ENCODE data around the gene SLC4A1AP.
A peak's percentile ranks its signal among the peaks of the same experiment; 100 is the strongest.

SLC4A1AP gene

DNA sequence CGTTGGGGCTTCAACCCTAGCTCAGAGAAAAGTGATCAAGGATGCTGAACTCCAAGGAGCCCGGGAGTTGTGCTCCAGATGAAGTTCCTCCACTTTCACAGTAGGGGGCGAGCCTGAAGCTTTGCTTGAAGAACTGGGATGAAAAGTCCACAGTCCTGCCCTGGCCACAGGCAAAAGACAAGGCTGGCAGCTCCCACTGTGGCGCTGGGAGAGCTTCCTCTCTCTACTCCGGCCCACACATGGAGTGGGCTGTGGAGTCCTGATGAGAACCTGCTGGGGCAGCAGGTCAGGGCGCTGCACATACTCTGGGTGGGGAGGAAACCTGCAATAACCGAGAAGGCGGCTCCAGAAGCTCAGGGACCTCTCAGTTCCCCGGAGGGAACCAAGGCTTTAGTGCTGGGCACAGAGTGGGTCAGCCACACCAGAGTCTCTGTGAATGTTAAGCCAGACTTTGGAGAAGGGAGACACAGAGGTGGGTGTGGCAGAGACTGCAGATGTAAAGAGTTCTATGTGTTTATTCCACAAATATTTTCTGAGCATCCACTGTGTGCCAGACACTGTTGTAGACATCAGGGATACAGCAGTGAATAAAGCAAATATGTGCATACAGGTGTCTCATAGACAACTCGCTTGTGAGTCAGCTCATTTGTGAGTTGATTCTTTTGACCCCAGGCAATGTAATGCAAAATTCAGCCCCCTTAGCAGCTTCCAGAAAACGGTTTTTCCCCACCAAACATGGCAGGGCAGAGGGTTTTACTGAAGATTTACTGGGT lies 59.9 kb downstream of the SLC4A1AP start:
- DNase-seq: peak; percentile 54

DNA sequence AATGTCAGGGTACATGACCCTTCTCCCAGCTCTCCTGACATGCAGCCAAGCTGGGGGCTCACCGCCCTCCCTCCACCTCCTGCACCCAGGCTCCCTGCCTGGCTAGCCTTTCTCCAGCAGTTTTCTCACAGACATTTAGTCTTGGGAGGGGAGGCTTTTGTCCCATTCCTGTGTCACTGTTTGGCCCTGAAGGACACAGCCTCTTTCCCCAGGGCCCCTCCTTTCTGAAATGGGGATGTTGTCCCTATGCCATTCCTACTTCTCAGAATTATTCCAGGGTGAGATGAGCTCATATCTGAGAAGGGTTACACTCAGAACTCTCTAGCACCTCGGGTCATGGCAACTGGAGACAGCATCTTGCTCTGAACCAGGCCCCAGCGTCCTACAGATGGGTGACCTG lies 60.5 kb downstream of the SLC4A1AP start:
- DNase-seq: no peak

DNA sequence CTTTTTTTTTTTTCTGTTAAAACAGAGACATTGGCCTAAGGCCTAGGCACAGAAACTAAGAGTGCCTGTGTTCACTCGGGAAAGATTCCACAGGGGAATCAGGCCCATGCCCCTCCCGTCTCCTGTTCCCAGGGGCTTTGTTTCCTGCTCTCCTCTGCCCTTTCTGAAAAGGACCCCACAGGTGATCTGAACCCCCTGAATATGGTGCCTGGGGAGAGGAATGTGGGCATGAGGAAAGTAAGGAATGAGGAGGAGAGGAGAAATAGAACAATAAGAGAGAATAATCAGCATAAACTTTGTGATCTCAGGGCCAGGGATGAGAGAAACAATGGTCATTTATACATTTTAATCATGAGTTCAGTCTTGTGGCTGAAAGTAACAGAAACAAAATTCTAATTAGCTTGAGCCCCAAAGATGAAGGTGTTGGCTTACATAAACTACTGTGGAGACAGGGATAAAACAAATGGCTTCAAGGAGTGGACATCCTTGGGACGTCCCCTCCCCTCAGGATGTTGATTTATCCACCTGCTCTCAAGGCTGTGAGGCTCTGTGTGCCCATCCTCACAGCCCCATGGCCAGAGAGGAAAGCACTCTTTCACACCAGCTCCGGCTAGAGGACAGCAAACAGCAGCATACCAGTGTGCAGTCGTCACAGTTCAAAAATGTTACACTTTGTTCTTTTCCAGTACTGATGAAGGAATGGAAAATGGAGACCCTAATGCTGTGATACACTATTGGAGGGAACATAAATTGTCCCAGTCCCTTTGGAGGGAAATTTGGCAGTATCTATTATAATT lies 61.4 kb downstream of the SLC4A1AP start:
- no peak for DNase-seq

DNA sequence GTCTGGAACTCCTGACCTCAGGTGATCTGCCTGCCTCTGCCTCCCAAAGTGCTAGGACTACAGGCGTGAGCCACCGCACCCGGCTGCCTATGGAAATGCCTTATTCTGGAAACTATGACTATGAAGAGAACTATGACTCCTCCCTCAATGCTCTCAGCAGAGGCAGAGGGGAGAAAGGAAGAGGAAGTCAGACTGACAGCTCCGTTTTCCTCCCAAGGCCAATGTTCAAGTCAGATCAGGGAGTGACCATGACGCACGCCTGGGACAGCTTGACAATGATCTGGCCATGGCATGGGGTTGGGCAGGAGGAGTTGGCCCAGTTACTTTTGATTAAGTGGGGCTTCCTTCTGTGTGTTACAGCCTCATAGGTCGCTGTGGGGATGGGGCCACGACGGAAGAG lies 63.6 kb downstream of the SLC4A1AP start:
- peak; percentile 32 for DNase-seq

DNA sequence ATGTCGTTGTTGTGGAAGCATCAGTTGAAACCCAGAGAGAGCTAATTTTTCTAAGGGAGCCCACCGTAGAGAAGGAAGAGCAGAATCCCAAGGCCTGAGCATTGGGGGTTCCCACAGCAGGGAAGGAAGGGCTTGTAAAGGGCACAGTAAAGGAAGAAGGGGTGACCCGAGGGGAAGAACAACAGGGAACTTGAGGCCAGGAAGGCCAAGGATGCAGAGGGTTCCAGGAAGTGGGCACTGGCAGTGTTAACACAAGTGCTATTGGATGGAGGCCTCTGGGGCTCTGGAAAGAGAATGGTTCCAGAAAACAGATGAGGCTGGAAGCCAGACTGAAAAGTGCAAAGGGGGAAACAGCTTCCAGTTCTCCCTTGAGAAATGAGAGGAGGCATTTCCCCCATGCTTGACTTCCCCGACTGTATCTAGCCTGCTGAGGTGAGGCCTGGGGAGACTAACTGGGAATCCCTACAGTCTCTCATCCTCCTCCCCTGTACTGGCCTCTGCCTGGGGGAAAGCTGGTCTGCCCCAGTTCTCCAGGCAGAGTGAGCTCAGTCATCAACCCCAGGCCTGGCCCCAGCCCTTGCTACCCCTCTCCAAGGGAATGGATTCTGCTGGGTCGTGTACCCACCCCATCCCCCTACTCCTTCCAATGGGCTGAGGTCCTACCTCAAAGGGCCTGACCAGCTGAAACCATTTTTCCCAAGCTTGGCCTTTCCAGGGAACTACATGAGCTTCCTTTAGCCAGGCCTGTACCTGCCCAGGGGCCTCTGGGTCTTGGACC lies 64.6 kb downstream of the SLC4A1AP start:
- no peak for DNase-seq

DNA sequence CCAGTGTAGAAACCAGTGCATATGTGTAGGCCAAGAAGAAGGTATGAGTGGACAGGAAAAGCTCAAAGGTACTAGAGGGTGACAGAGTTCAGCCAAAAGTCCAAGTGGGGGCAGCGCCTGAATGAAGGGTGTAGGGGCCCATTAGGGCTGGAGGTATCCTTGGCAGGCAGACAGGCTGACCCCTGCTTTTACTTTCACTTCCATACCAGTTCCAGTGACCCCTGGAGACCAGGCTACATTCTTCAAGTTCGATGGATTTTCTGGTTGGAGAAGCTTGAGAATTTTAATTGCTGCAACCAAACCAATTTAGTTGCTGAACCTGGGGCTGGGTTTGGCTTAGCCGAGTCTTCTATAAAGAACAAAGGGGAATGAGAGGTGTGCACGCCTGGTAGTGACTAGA lies 65.5 kb downstream of the SLC4A1AP start:
- no peak for DNase-seq

- no peak for DNase-seq
Measured at GRCh38 chr2:27729614-27730013, 65.9 kb downstream of the SLC4A1AP start.

- DNase-seq: no peak
Measured at GRCh38 chr2:27730261-27730662, 66.6 kb downstream of the SLC4A1AP start.

- DNase-seq: no peak
Measured at GRCh38 chr2:27730980-27731691, 67.4 kb downstream of the SLC4A1AP start.

GRCh38 chr2:27734305-27734704 lies 70.6 kb downstream of the SLC4A1AP start:
- no peak for DNase-seq

GRCh38 chr2:27735263-27735904 lies 71.7 kb downstream of the SLC4A1AP start:
- DNase-seq: peak; percentile 80

GRCh38 chr2:27736031-27736889 lies 72.6 kb downstream of the SLC4A1AP start:
- DNase-seq: no peak

DNA sequence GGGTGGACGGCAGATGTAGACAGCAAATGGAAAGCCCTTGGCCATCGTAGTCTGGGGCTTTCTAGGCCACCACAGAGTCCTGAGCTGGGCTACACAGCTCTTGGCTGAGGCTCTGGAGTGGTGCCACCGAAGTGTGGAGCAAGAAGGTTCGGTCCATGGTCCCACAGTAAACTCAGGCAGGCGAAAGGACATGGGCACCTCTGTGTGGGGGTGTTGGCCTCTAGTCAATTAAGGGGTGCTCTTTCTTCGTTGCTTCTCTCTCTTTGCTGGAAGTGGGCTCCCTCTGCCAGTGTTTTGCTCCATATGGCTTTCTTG lies 73.2 kb downstream of the SLC4A1AP start:
- DNase-seq: no peak

- no peak for DNase-seq
Measured at GRCh38 chr2:27737676-27738348, 74.1 kb downstream of the SLC4A1AP start.

DNA sequence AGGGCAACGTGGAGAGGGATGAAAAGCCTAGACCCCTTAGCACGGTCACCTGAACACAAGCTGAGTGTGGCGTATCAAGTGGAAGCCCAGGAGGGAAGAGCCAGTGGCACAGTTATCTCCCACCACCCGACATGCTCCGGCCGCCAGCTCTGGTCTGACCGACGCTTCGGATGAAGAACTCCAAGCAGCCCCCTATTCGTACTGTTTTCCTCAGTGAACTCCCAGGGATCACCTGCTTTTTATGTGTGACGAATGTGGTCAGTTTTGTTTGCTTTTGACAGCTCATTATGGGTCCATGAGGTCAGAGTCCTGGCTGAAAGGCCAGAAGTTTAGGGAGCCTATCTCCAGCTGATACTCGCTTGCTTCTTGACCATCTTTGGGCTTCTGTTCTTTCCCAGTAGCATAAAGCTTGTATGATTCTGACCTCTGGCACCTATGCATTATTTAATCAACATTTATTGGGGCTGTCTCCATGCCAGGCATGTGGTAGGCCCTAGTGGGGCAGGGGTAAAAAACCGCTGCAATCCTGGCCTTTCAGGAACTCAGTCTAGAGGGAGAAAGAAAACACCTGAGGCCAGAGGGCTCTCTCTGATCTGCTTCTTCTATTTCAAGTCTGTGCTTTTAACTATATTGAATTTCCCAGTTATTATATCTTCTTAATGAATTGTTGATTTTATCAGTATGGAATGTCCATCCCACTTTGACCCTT lies 74.8 kb downstream of the SLC4A1AP start:
- no peak for DNase-seq

GRCh38 chr2:27739058-27739373 lies 75.3 kb downstream of the SLC4A1AP start:
- no peak for DNase-seq

DNA sequence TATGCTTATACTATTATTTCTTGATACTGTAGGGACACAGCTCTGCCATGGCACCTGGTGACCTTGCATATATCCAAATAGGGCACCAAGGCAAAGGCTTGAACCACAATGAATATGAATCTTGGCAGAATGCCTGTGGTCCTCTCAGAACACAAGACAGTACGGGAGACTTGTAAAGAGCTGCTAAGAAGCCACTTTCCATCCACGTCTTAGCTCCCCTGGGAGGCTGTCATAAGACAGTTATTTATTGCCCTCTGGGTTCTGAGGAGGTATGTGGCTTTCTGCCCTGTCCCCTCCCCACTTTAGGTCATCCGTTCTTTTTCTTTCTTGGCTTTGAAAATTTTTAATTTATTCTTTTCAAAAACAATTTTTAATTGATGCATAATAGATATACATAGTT lies 78.0 kb downstream of the SLC4A1AP start:
- no peak for DNase-seq

- DNase-seq: no peak
Measured at GRCh38 chr2:27742571-27742970, 78.9 kb downstream of the SLC4A1AP start.
